ENCODE measurements around the gene PPAT. TPM values are rescaled to one million over a fixed set of nuclear protein-coding genes. Genes with fewer than 3 reads are reported as not detected.
"Not testable (repeated sequence)": the region's sequence is repeated elsewhere in the genome, so short reads cannot be mapped to it uniquely, and the experiment has no call there.

PPAT gene
- total RNA-seq, 2 donors from 2014 or later, result 1.9 TPM

GRCh38 chr4:56463711-56464110, 28.3 kb upstream of the PPAT start:
- H3K27ac ChIP-seq, result no peak overlapping the region
- H3K36me3 ChIP-seq, result peaks cover 20% of the 10 kb centered on the region
- peaks cover 0 to 26% of the 10 kb centered on the region in 2 donors for H3K4me1 ChIP-seq
- H3K9me3 ChIP-seq, result no peaks in the 10 kb centered on the region
- no peak for TF ChIP-seq CTCF (IDR thresholded peaks at IDR 0.05)
- DNase-seq (ENCODE audit: low spot score), result no peak
- no peak overlapping the region for H3K4me3 ChIP-seq
- H3K27me3 ChIP-seq, result no peaks in the 10 kb centered on the region

GRCh38 chr4:56462157-56462556, 26.7 kb upstream of the PPAT start:
- H3K9me3 ChIP-seq, result no peaks in the 10 kb centered on the region
- TF ChIP-seq CTCF (IDR thresholded peaks at IDR 0.05), result no peak
- peaks cover 20% of the 10 kb centered on the region for H3K36me3 ChIP-seq
- H3K27ac ChIP-seq, result no peak overlapping the region
- H3K4me1 ChIP-seq, result peaks cover 0 to 20% of the 10 kb centered on the region in 2 donors
- no peak for DNase-seq (ENCODE audit: low spot score)
- H3K4me3 ChIP-seq, result no peak overlapping the region
- H3K27me3 ChIP-seq, result no peaks in the 10 kb centered on the region

GRCh38 chr4:56460085-56460484, 24.7 kb upstream of the PPAT start:
- Histone ChIP-seq H3K36me3 (peaks cover 26% of the 10 kb centered on the region), H3K27me3 (no peaks in the 10 kb centered on the region), H3K4me1 (peaks cover 0 to 8% of the 10 kb centered on the region in 2 donors), H3K27ac (no peak overlapping the region), H3K4me3 (no peak overlapping the region), H3K9me3 (no peaks in the 10 kb centered on the region)
- TF ChIP-seq CTCF (IDR thresholded peaks at IDR 0.05), result no peak
- no peak for DNase-seq (ENCODE audit: low spot score)

GRCh38 chr4:56450342-56450741, 14.9 kb upstream of the PPAT start:
- Histone ChIP-seq H3K9me3 (no peaks in the 10 kb centered on the region), H3K4me3 (no peak overlapping the region), H3K27ac (no peak overlapping the region), H3K36me3 (peaks cover 56% of the 10 kb centered on the region), H3K4me1 (no peaks in the 10 kb centered on the region), H3K27me3 (no peaks in the 10 kb centered on the region)
- no peak for TF ChIP-seq CTCF (IDR thresholded peaks at IDR 0.05)
- DNase-seq (ENCODE audit: low spot score), result no peak

- not testable (repeated sequence) for H3K27me3 ChIP-seq; H3K4me1 ChIP-seq; H3K4me3 ChIP-seq; H3K27ac ChIP-seq; H3K9me3 ChIP-seq; DNase-seq (ENCODE audit: low spot score)
- H3K36me3 ChIP-seq, result peaks cover 50% of the 10 kb centered on the region
Measured at GRCh38 chr4:56449475-56449874, 14.1 kb upstream of the PPAT start.

GRCh38 chr4:56448301-56448700, 12.9 kb upstream of the PPAT start:
- H3K27ac ChIP-seq, result no peak overlapping the region
- H3K27me3 ChIP-seq, result no peaks in the 10 kb centered on the region
- no peak for DNase-seq (ENCODE audit: low spot score)
- H3K36me3 ChIP-seq, result peaks cover 38% of the 10 kb centered on the region
- no peak overlapping the region for H3K4me3 ChIP-seq
- no peaks in the 10 kb centered on the region for H3K9me3 ChIP-seq
- no peak for TF ChIP-seq CTCF (IDR thresholded peaks at IDR 0.05)
- no peaks in the 10 kb centered on the region for H3K4me1 ChIP-seq

Measured in right atrium auricular region (tissue), 2 donors.